A549 (cell line): ENCODE results near the gene UBE2R2. TPM values are rescaled to one million over a fixed set of nuclear protein-coding genes. Genes with fewer than 3 reads are reported as not detected.

Source experiments
- ATAC-seq, 2 experiments: fragments of 200-7000 bp in 1 of 2; fragments of >200 bp in 1 of 2; cut with Nextera tagmentation in 1 of 2; cut with Tn5 transposase in 1 of 2; 3 replicates each; pipeline versions ENCODE4 v1.8.0 to v1.9.1; 2018 to 2020; ENCODE audit warnings: mild to moderate bottlenecking in 1 of 2, moderate library complexity in 1 of 2
- CTCF ChIA-PET: fragments of 300-600 bp; sonication (Branson Sonifier 250); formaldehyde crosslinking; extraction: SDS; loops from one replicate; lab custom pipeline; 2021; ENCODE audit warnings: antibody characterized with exemption, inconsistent platforms; lab: Yijun Ruan, JAX
- POLR2A ChIA-PET: fragments of 350-600 bp; formaldehyde crosslinking; extraction: SDS; loops from one replicate; lab custom pipeline; 2021; ENCODE audit warnings: antibody characterized with exemption, inconsistent platforms; lab: Yijun Ruan, JAX
- DNase-seq, 2 experiments: peaks; one replicate each; pipeline versions ENCODE4 v3.0.0 to v3.0.0-alpha.2; 2011 to 2016; ENCODE audit warnings: low read depth in 1 of 2, low spot score in 1 of 2
- FAIRE-seq: peaks from 2 replicates; lab custom pipeline; 2011; peaks lifted over from hg19 to GRCh38; lab: Jason Lieb, UNC
- H3K27ac ChIP-seq, 2 experiments: fragments of >200 bp; sonication (Bioruptor Twin); formaldehyde crosslinking; 3 replicates each; pipeline ENCODE4 v1.5.1; 2016 to 2017
- H3K4me1 ChIP-seq: fragments of >200 bp; sonication (Bioruptor Twin); formaldehyde crosslinking; 3 replicates; pipeline ENCODE4 v1.6.1; 2016
- H3K4me2 ChIP-seq: fragments of >200 bp; sonication (Bioruptor Twin); formaldehyde crosslinking; 3 replicates; pipeline ENCODE4 v1.6.1; 2016
- H3K4me3 ChIP-seq: fragments of >200 bp; sonication (Bioruptor Twin); formaldehyde crosslinking; 3 replicates; pipeline ENCODE4 v1.5.1; 2016
- H3K9me3 ChIP-seq: fragments of >200 bp; sonication (Bioruptor Twin); formaldehyde crosslinking; 3 replicates; pipeline ENCODE4 v1.6.1; 2016
- BHLHE40 ChIP-seq: IDR thresholded peaks from 2 replicates; pipeline ENCODE4 v1.6.1; 2012; ENCODE audit warnings: low read depth, low read length, inconsistent platforms
- CBX2 ChIP-seq: fragments of 200-600 bp; sonication (generic); IDR thresholded peaks from 2 replicates; pipeline ENCODE4 v1.6.1; 2016; ENCODE audit warnings: low read depth, mild to moderate bottlenecking, borderline replicate concordance
- CHD4 ChIP-seq: fragments of 200-600 bp; sonication (generic); IDR thresholded peaks from 2 replicates; pipeline ENCODE4 v1.6.1; 2016; ENCODE audit warnings: antibody characterized with exemption, mild to moderate bottlenecking, borderline replicate concordance
- EHF ChIP-seq: fragments of 250-450 bp; sonication (Bioruptor Pico); IDR thresholded peaks from 2 replicates; pipeline ENCODE4 v1.5.0; 2020; ENCODE audit warnings: mild to moderate bottlenecking
- FOSL2 ChIP-seq, 2 experiments: fragments of 450-650 bp in 1 of 2; fragments of >200 bp in 1 of 2; sonication (Bioruptor Twin) in 1 of 2; formaldehyde crosslinking; IDR thresholded peaks; 2 replicates each; pipeline versions ENCODE4 v1.5.0 to v1.6.1; 2016 to 2020; ENCODE audit warnings: mild to moderate bottlenecking in 1 of 2, moderate library complexity in 1 of 2
- FOXS1 ChIP-seq: fragments of 250-450 bp; sonication (Bioruptor Pico); IDR thresholded peaks from 2 replicates; pipeline ENCODE4 v1.5.0; 2020; ENCODE audit warnings: mild to moderate bottlenecking, moderate library complexity
- GATA3 ChIP-seq: IDR thresholded peaks from 2 replicates; pipeline ENCODE4 v1.6.1; 2012; ENCODE audit warnings: borderline replicate concordance
- JUN ChIP-seq, 2 experiments: fragments of >200 bp; sonication (Bioruptor Twin); formaldehyde crosslinking; IDR thresholded peaks; 2 replicates in 1 of 2; 3 replicates in 1 of 2; pipeline ENCODE4 v1.6.1; 2016 to 2017
- KDM1A ChIP-seq: fragments of 200-600 bp; sonication (generic); IDR thresholded peaks from 2 replicates; pipeline ENCODE4 v1.6.1; 2016; ENCODE audit warnings: low read depth, mild to moderate bottlenecking
- MYC ChIP-seq: IDR thresholded peaks from 2 replicates; pipeline ENCODE4 v1.6.1; 2012; ENCODE audit warnings: mild to moderate bottlenecking, inconsistent platforms, low read length, improper control_type of control experiment, borderline replicate concordance
- PHF8 ChIP-seq: fragments of 200-600 bp; sonication (generic); IDR thresholded peaks from 2 replicates; pipeline ENCODE4 v1.6.1; 2016; ENCODE audit warnings: low read depth, mild to moderate bottlenecking, antibody characterized with exemption, moderate library complexity, borderline replicate concordance
- POLR2A ChIP-seq: IDR thresholded peaks from 2 replicates; pipeline ENCODE4 v1.6.1; 2012; ENCODE audit warnings: mild to moderate bottlenecking, low read length
- POLR2AphosphoS2 ChIP-seq: conservative IDR thresholded peaks from 2 replicates; pipeline ENCODE4 v1.6.1; 2012; ENCODE audit warnings: low read length, improper control_type of control experiment, inconsistent platforms
- RAD21 ChIP-seq, 2 experiments: fragments of >200 bp in 1 of 2; sonication (Bioruptor Twin) in 1 of 2; formaldehyde crosslinking in 1 of 2; IDR thresholded peaks in 1 of 2; conservative IDR thresholded peaks in 1 of 2; 2 replicates in 1 of 2; 3 replicates in 1 of 2; pipeline ENCODE4 v1.6.1; 2012 to 2018; ENCODE audit warnings: inconsistent platforms in 1 of 2
- RARB ChIP-seq: fragments of 250-450 bp; sonication (Bioruptor Pico); IDR thresholded peaks from 2 replicates; pipeline ENCODE4 v1.8.0; 2021; ENCODE audit warnings: mild to moderate bottlenecking, moderate library complexity
- RCOR1 ChIP-seq: fragments of 150-350 bp; IDR thresholded peaks from 2 replicates; pipeline ENCODE4 v1.6.1; 2014; ENCODE audit warnings: antibody characterized with exemption, low read length, low read depth
- SREBF2 ChIP-seq: fragments of 450-650 bp; IDR thresholded peaks from 2 replicates; pipeline ENCODE4 v1.6.1; 2014; ENCODE audit warnings: mild to moderate bottlenecking, moderate library complexity
- TP53 ChIP-seq: fragments of 250-450 bp; sonication (Bioruptor Pico); IDR thresholded peaks from 2 replicates; pipeline ENCODE4 v1.5.0; 2021; ENCODE audit warnings: mild to moderate bottlenecking, moderate library complexity
- ZC3H11A ChIP-seq: fragments of 450-650 bp; IDR thresholded peaks from 2 replicates; pipeline ENCODE4 v1.6.1; 2014; ENCODE audit warnings: antibody characterized with exemption, mild to moderate bottlenecking
- ZFP36 ChIP-seq: fragments of 450-650 bp; IDR thresholded peaks from 2 replicates; pipeline ENCODE4 v1.6.1; 2014; ENCODE audit warnings: borderline replicate concordance; ENCODE audit not compliant: partially characterized antibody
- ZSCAN20 ChIP-seq: fragments of 250-450 bp; sonication (Bioruptor Pico); IDR thresholded peaks from 2 replicates; pipeline ENCODE4 v1.8.0; 2022; ENCODE audit warnings: mild to moderate bottlenecking, moderate library complexity
- WGBS: methylation state at CpG from one replicate; pipeline ENCODE4 v1.1.6; 2017; ENCODE audit errors: missing lambda C conversion rate; 5-methylcytosine and 5-hydroxymethylcytosine counted together
- polyA plus RNA-seq, 4 experiments: library from polyadenylated mRNA; depleted of rRNA in 3 of 4; stranded (reverse); fragments of >200 nt; fragmentation: RNase III in 1 of 4; extraction: RNeasy Plus Mini Kit Qiagen cat#74134 plus additional on column Dnase treatment in 1 of 4; gene quantifications; 2 replicates in 3 of 4; 3 replicates in 1 of 4; pipeline ENCODE4 v1.2.3, GENCODE V29; 2011 to 2017
- TF ChIP-seq, protein P1 (sequence below): IDR thresholded peaks from 2 replicates; pipeline ENCODE4 v1.6.1; 2012
- TF ChIP-seq, protein P2 (sequence below): fragments of >200 bp; sonication (Bioruptor Twin); formaldehyde crosslinking; IDR thresholded peaks from 3 replicates; pipeline ENCODE4 v1.5.1; 2016
- TF ChIP-seq, protein P3 (sequence below): IDR thresholded peaks from 2 replicates; pipeline ENCODE4 v1.6.1; 2012
- TF ChIP-seq, protein P4 (sequence below): fragments of 450-650 bp; IDR thresholded peaks from 2 replicates; pipeline ENCODE4 v1.6.1; 2014; ENCODE audit warnings: antibody characterized with exemption

UBE2R2 gene
- polyA plus RNA-seq, 2 of the 4 experiments (the other 2 are of a cell fraction): 41.2 to 48.1 TPM

DNA sequence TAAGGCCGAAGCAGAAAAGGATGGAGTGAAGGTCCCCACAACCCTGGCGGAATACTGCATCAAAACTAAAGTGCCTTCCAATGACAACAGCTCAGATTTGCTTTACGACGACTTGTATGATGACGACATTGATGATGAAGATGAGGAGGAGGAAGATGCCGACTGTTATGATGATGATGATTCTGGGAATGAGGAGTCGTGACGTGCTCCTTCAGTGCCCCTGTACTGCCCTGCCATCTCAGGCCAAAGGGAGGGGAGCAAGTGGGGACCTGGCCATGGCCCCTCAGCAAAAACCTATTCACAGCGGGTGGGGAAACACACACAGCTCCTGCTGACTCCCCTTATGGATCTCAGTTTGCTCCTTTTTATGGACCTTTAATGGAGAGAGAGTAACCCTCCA lies 100.1 kb downstream of the UBE2R2 start:
- Histone ChIP-seq H3K4me3 (no peak overlapping the region), H3K4me1 (no peaks in the 10 kb centered on the region), H3K27ac (no peak overlapping the region), H3K4me2 (no peak overlapping the region), H3K9me3 (no peaks in the 10 kb centered on the region)
- TF ChIP-seq ZC3H11A (no peak), EHF (CRISPR knock-in tag) (no peak), CBX2 (no peak), GATA3 (no peak), POLR2AphosphoS2 (no peak), RAD21 (conservative IDR thresholded peaks at IDR 0.05 in 1 of 2, IDR thresholded peaks at IDR 0.05 in 1 of 2) (no peak), RCOR1 (no peak), POLR2A (no peak)
- TF ChIP-seq, protein P1, sequence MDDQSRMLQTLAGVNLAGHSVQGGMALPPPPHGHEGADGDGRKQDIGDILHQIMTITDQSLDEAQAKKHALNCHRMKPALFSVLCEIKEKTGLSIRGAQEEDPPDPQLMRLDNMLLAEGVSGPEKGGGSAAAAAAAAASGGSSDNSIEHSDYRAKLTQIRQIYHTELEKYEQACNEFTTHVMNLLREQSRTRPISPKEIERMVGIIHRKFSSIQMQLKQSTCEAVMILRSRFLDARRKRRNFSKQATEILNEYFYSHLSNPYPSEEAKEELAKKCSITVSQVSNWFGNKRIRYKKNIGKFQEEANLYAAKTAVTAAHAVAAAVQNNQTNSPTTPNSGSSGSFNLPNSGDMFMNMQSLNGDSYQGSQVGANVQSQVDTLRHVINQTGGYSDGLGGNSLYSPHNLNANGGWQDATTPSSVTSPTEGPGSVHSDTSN: no peak
- POLR2A ChIA-PET: no interaction called here
- FAIRE-seq (no peak), DNase-seq (no peak), ATAC-seq (no peak)
- CTCF ChIA-PET: no interaction called here
- 92% methylated on average over 9 of the region's 9 CpGs for WGBS

DNA sequence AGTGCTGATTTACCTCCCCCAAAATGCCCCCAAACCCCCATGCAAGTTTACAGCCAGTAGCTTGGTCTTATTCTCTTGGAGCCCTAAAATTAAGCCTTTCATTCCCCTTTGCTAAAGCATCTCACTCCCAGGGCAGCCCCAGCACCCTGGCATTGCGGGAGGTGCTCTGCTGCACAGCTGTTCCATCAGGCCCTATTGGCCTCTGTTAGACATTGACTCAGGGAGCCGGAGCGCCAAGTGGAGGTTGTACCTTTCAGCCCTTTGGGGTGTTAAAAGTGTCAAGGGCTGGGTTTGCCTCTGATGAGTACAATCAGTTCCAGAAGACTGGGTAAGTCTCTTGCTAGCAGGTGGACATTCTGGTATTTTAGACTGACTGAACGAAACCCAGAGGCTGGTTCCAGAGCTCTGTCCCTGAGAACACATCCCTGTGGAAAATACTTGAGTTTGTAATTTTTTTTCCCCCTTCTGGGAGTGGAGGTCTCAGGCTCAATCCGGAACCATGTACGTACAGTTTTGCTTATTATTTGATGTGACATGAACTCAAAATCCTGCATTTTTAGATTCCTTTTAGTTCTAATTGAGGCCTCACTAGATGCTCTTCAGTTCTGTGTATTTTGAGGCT lies 102.4 kb downstream of the UBE2R2 start:
- CTCF ChIA-PET: interaction anchor here (1.2 to 9.2 kb wide), 8 partner anchors 8 to 460 kb away, joined by 3 to 117 read pairs (median 4); no protein-coding TSS in a partner anchor
- no peak for FAIRE-seq

DNA sequence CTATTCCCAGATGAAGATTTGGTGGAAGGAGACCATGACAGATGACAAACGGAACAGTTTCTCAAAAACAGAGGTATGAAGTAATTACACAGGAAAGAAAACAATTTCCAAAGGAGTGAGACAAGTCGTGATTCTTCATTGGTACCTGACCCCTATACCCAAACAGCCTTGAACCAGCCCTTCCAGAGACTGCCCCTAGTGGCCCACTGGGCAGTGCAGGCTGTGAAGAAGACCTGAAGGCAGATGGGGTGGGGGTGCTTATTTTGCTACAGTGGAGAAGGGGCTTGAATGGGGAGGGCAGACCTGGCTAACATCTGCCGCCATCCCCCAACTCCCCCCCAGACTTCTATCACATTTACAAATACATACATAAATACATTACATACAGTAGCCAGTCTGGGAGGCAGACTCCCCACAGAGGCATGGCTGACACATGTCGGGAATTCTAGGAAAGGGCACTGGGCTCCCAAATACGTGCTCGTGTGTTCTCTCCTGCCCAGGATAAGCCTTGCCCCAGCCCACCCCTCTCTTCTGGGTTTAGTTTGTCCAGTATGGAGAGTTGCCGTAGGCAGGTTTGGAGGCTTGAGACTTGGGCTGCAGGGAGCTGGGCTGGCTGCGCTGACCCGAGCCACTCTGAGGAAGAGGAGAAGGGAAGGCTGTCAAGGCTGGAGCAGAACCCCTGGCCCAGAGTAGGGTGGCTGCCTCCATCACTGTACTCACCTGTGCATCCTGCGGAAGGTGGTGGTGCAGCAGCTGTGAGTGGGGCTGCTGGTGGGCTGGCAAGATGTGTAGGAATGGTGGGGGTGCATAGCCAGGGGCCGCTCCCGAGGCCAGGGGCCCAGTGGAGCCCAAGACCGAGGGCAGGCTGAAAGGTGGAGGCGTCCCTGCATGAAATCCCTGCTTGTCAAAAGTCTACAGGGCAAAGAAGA lies 105.3 kb downstream of the UBE2R2 start:
- Histone ChIP-seq H3K27ac (no peak overlapping the region), H3K4me2 (no peak overlapping the region), H3K4me1 (peaks cover 5% of the 10 kb centered on the region; the same call in 1 of the 3 replicates), H3K9me3 (no peaks in the 10 kb centered on the region)
- POLR2A ChIA-PET: no interaction called here
- CTCF ChIA-PET: interaction anchor here (0.5 to 9.2 kb wide), 8 partner anchors 8 to 108 kb away, joined by 3 to 117 read pairs (median 3); no protein-coding TSS in a partner anchor
- peak; percentile 46 to 63; a peak in 3 of 6 replicates for ATAC-seq
- no peak for FAIRE-seq
- DNase-seq: peak; percentile 47 to 57
- 90% methylated on average over 14 of the region's 14 CpGs for WGBS
- TF ChIP-seq RAD21 (conservative IDR thresholded peaks at IDR 0.05 in 1 of 2, IDR thresholded peaks at IDR 0.05 in 1 of 2) (peak; percentile 27 to 36; a peak in 2 of 5 replicates), PHF8 (no peak)
- TF ChIP-seq, protein P2, sequence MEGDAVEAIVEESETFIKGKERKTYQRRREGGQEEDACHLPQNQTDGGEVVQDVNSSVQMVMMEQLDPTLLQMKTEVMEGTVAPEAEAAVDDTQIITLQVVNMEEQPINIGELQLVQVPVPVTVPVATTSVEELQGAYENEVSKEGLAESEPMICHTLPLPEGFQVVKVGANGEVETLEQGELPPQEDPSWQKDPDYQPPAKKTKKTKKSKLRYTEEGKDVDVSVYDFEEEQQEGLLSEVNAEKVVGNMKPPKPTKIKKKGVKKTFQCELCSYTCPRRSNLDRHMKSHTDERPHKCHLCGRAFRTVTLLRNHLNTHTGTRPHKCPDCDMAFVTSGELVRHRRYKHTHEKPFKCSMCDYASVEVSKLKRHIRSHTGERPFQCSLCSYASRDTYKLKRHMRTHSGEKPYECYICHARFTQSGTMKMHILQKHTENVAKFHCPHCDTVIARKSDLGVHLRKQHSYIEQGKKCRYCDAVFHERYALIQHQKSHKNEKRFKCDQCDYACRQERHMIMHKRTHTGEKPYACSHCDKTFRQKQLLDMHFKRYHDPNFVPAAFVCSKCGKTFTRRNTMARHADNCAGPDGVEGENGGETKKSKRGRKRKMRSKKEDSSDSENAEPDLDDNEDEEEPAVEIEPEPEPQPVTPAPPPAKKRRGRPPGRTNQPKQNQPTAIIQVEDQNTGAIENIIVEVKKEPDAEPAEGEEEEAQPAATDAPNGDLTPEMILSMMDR: peak; percentile 49
- TF ChIP-seq, all 56 proteins: peak for 2
- H3K4me3 ChIP-seq: no peak overlapping the region

More for the DNA sequence above, 102.4 kb downstream of the UBE2R2 start:
- Histone ChIP-seq H3K4me1 (no peaks in the 10 kb centered on the region), H3K9me3 (no peaks in the 10 kb centered on the region), H3K27ac (no peak overlapping the region), H3K4me3 (no peak overlapping the region), H3K4me2 (no peak overlapping the region)
- DNase-seq (no peak), ATAC-seq (no peak)
- TF ChIP-seq TP53 (CRISPR knock-in tag) (no peak), ZFP36 (no peak), FOSL2 (IDR thresholded peaks at IDR 0.05) (no peak), FOSL2 (CRISPR knock-in tag; IDR thresholded peaks at IDR 0.05) (no peak), ZSCAN20 (CRISPR knock-in tag) (no peak), MYC (no peak), RAD21 (conservative IDR thresholded peaks at IDR 0.05 in 1 of 2, IDR thresholded peaks at IDR 0.05 in 1 of 2) (no peak), KDM1A (no peak), FOXS1 (CRISPR knock-in tag) (no peak), RARB (no peak), SREBF2 (no peak), CHD4 (no peak), BHLHE40 (no peak), JUN (IDR thresholded peaks at IDR 0.05) (no peak), PHF8 (no peak)
- TF ChIP-seq, protein P3, sequence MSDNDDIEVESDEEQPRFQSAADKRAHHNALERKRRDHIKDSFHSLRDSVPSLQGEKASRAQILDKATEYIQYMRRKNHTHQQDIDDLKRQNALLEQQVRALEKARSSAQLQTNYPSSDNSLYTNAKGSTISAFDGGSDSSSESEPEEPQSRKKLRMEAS: no peak
- TF ChIP-seq, protein P4, sequence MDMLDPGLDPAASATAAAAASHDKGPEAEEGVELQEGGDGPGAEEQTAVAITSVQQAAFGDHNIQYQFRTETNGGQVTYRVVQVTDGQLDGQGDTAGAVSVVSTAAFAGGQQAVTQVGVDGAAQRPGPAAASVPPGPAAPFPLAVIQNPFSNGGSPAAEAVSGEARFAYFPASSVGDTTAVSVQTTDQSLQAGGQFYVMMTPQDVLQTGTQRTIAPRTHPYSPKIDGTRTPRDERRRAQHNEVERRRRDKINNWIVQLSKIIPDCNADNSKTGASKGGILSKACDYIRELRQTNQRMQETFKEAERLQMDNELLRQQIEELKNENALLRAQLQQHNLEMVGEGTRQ: no peak
- POLR2A ChIA-PET: no interaction called here
- 92% methylated on average over 6 of the region's 6 CpGs for WGBS
